ENCODE measurements around the gene SELENBP1.

DNA sequence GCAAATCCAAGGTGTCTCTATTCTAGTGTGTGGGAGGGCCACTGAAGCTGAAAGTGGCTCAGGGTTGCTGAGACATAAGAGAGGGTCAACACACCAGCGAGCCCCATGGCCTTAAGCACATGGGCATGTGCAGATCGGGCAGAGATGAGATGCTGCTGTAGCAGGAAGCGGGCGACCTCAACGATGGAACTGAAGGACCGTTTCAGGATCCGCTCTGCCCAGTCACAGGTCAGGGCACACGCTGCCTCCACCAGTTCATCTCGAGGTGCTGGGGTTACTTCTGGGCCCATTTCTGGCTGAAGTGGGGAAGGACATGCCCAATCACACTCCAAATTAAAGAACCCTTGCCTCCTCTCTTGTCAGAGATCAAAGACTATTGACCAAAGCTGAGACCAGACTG, 28.9 kb downstream of the SELENBP1 start:
- TF ChIP-seq POLR2A (IDR thresholded peaks at IDR 0.05; ENCODE audit: low read depth, low read length) (no peak), POLR2AphosphoS5 (IDR thresholded peaks at IDR 0.05; ENCODE audit: low read depth, low read length) (no peak), TAF1 (IDR thresholded peaks at IDR 0.05; ENCODE audit: low read depth, low read length) (no peak), SPI1 (IDR thresholded peaks at IDR 0.05; ENCODE audit: low read depth, low read length) (no peak), POU2F2 (IDR thresholded peaks at IDR 0.05; ENCODE audit: low read depth, low read length) (no peak)

Data from GM12891 (cell line).